ENCODE results near the gene WWOX.

DNA sequence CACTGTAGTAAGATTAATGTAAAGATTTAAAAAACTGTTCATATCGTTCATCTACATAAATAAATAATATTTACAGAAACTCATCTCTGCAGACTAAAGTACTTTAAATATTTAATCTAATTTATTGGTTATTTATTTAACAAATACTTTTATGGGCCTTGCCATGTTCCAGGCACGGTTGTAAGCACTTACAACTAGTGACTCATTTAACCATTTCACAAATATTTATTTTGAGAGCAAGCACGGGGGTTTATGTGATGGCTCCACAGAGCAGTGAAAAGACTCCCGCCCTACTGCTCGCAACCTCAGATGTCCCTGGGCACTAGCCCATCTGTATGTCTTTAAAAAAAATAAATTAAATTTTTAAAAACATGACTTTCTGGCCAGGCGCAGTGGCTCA lies 575.9 kb downstream of the WWOX start:
- TF ChIP-seq CTCF (conservative IDR thresholded peaks at IDR 0.05; ENCODE audit: low read depth, low read length) (no peak), RFX5 (IDR thresholded peaks at IDR 0.05; ENCODE audit: low read depth, low read length) (no peak), POLR2A (IDR thresholded peaks at IDR 0.05; ENCODE audit: low read depth, low read length) (no peak), CHD1 (IDR thresholded peaks at IDR 0.05; ENCODE audit: low read depth, low read length) (no peak), USF2 (IDR thresholded peaks at IDR 0.05; ENCODE audit: low read depth, low read length) (no peak), FOS (IDR thresholded peaks at IDR 0.05; ENCODE audit: low read depth, low read length) (no peak), BHLHE40 (IDR thresholded peaks at IDR 0.05; ENCODE audit: low read depth, low read length) (no peak), MAFK (IDR thresholded peaks at IDR 0.05; ENCODE audit: low read depth, low read length) (no peak)
- TF ChIP-seq, protein P1, sequence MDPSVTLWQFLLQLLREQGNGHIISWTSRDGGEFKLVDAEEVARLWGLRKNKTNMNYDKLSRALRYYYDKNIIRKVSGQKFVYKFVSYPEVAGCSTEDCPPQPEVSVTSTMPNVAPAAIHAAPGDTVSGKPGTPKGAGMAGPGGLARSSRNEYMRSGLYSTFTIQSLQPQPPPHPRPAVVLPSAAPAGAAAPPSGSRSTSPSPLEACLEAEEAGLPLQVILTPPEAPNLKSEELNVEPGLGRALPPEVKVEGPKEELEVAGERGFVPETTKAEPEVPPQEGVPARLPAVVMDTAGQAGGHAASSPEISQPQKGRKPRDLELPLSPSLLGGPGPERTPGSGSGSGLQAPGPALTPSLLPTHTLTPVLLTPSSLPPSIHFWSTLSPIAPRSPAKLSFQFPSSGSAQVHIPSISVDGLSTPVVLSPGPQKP (IDR thresholded peaks at IDR 0.05; ENCODE audit: borderline replicate concordance, low read depth, low read length): no peak
